Subcutaneous adipose tissue (tissue), 4 donors: ENCODE measurements around the gene GIPC2. TPM values are rescaled to one million over a fixed set of nuclear protein-coding genes. Genes with fewer than 3 reads are reported as not detected.

Experiments used
- CTCF ChIP-seq: fragments of 450-650 bp; IDR thresholded peaks from one replicate; pipeline ENCODE4 v1.5.1; 2016; ENCODE audit warnings: low read depth, mild to moderate bottlenecking, control low read depth, antibody characterized with exemption, moderate library complexity
- total RNA-seq, 4 donors: library from RNA; depleted of rRNA; stranded (reverse); fragments of >200 nt; gene quantifications; one replicate each; pipeline ENCODE4 v1.1.0, GENCODE V29; 2016

GIPC2 gene
- total RNA-seq, 4 donors from 2014 or later, result 1.7 to 9.4 (median 3.8) TPM

GRCh38 chr1:78070758-78071157, 25.0 kb downstream of the GIPC2 start:
- no peak for TF ChIP-seq CTCF

GRCh38 chr1:78071696-78072095, 25.9 kb downstream of the GIPC2 start:
- TF ChIP-seq CTCF, result no peak

- no peak for TF ChIP-seq CTCF
These were observed 26.4 kb downstream of the GIPC2 start for GRCh38 chr1:78072216-78072615.

GRCh38 chr1:78073441-78073840, 27.7 kb downstream of the GIPC2 start:
- TF ChIP-seq CTCF, result no peak

GRCh38 chr1:78075621-78076020, 29.9 kb downstream of the GIPC2 start:
- TF ChIP-seq CTCF, result no peak

GRCh38 chr1:78078358-78078757, 32.6 kb downstream of the GIPC2 start:
- TF ChIP-seq CTCF, result no peak

GRCh38 chr1:78079580-78079979, 33.8 kb downstream of the GIPC2 start:
- no peak for TF ChIP-seq CTCF
